Measurements from ENCODE around the gene KIAA1191. TPM values are rescaled to one million over a fixed set of nuclear protein-coding genes. Genes with fewer than 3 reads are reported as not detected.

The KIAA1191 gene
- total and polyA plus RNA-seq, 2 of the 8 experiments (the other 6 are each of a cell fraction or from before 2014, with no cell fraction given) = 86.4 to 88.0 TPM

DNA sequence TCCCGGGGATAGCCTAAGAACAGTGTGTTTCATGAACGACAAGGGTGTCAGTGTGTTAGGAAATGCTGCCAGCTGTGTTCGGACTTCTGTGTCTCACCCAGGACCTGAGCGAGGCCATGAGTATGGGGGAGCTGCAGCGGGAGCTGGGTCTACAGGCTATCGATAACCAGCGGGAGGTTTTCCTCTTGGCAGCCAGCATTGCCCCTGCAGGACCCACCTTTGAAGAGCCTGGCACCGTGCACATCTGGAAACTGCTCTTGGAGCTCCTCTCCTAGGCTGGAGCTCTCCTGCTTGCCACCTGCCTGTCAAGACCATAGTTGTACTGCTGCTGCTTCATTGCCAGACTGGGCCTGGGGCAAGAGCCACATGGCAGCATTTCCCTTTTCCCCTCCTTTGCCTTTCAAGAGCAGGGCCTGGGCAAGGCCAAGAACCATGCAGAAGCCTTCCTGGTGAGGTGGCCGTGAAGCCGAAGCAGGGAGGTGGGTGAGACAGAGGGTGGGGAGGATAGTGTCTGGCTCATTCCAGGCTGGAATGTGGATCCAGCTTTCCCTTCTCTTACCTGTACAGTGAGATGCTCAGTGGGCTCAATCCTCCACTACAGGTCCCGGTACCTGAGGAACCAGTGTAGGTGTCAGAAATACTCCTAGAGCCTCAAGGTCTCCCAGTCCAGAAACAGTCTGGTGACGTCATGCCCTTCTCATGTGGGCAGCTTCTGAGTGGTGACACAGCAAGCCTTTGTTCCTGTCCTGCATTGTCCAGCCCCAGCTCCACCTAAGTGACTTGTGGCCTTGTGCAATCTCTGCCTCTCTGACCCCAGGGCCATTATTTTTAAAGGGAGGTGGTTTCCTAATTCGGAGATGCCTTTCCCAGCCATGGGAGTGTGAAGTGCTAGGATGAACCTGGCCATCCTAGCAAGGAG lies 10.3 kb upstream of the KIAA1191 start:
- POLR2A ChIA-PET (ENCODE audit: partially characterized antibody) = interaction anchor here (1.2 to 10.1 kb wide), 3 partner anchors 10 to 164 kb away, joined by 3 to 93 read pairs (median 15); partner anchors contain the start of genes HIGD2A, KIAA1191 and NOP16
- Histone ChIP-seq H3K79me1 (ENCODE audit: low read depth, low read length) (no peaks in the 10 kb centered on the region), H3K9me3 (ENCODE audit: insufficient read depth in 2 of 2, low read depth in 1 of 2, low read length in 1 of 2) (no peaks in the 10 kb centered on the region), H3K79me2 (ENCODE audit: control insufficient read depth in 1 of 2, insufficient read depth in 2 of 2, low read length in 2 of 2) (no peaks in the 10 kb centered on the region), H3K4ac (replicated peaks; ENCODE audit: insufficient read length, low read depth, low read length) (no peak overlapping the region), H3K23ac (ENCODE audit: insufficient read length) (no peak overlapping the region), H3K18ac (ENCODE audit: extremely low read depth, low read length) (no peak overlapping the region), H3K4me1 (replicated peaks in 1 of 4; ENCODE audit: control insufficient read depth in 3 of 4, insufficient read depth in 4 of 4, low read length in 3 of 4) (no peaks in the 10 kb centered on the region), H4K20me1 (replicated peaks in 1 of 2; ENCODE audit: control insufficient read depth in 1 of 2, insufficient read depth in 2 of 2, low read length in 2 of 2) (peaks cover 0 to 3% of the 10 kb centered on the region in 2 experiments), H3K14ac (ENCODE audit: insufficient read length) (no peak overlapping the region), H4K5ac (ENCODE audit: insufficient read length, low read depth, low read length) (no peak overlapping the region), H3K27me3 (replicated peaks in 1 of 4; ENCODE audit: control insufficient read depth in 3 of 4, extremely low read depth in 1 of 4, insufficient read depth in 3 of 4, low read length in 3 of 4) (peaks cover 0 to 5% (median 2%) of the 10 kb centered on the region in 4 experiments; a peak in 5 of 7 replicates), H2AFZ (ENCODE audit: low read length) (no peak overlapping the region), H2BK20ac (ENCODE audit: low read length) (no peak overlapping the region), H2BK12ac (ENCODE audit: low read depth, low read length) (no peak overlapping the region), H2BK5ac (ENCODE audit: low read depth, low read length) (no peak overlapping the region), H3K9ac (replicated peaks in 1 of 4; ENCODE audit: extremely low read depth in 1 of 4, low read depth in 3 of 4, low read length in 3 of 4) (no peak overlapping the region), H4K91ac (replicated peaks; ENCODE audit: insufficient read length, low read length) (no peak overlapping the region), H3K4me2 (ENCODE audit: insufficient read depth in 1 of 2, low read depth in 2 of 2, low read length in 2 of 2) (no peak overlapping the region), H3K27ac (ENCODE audit: low read depth, low read length) (no peak overlapping the region), H4K8ac (ENCODE audit: extremely low read depth, insufficient read depth, low read length) (no peak overlapping the region), H3K4me3 (ENCODE audit: extremely low read depth in 1 of 4, insufficient read depth in 2 of 4, low read depth in 3 of 4, low read length in 4 of 4) (no peak overlapping the region), H3K36me3 (ENCODE audit: control insufficient read depth in 2 of 4, insufficient read depth in 4 of 4, low read length in 3 of 4) (peaks cover 0 to 6% (median 3%) of the 10 kb centered on the region in 4 experiments; a peak in 3 of 8 replicates), H2BK15ac (ENCODE audit: low read length) (no peak overlapping the region), H2AK5ac (ENCODE audit: low read depth, low read length) (no peak overlapping the region), H2BK120ac (replicated peaks; ENCODE audit: low read depth, low read length) (no peak overlapping the region), H3K23me2 (ENCODE audit: low read depth, low read length) (peaks cover 3% of the 10 kb centered on the region; the same call in 1 of the 2 replicates), H3K56ac (replicated peaks; ENCODE audit: insufficient read length, low read depth, low read length) (no peak overlapping the region)
- no peak for DNase-seq (ENCODE audit: low read depth in 1 of 2, low spot score in 2 of 2)
- no peak for FAIRE-seq
- TF ChIP-seq SAP30 (IDR thresholded peaks at IDR 0.05; ENCODE audit: insufficient read depth, insufficient replicate concordance, low read length) = no peak
- no peak for TF ChIP-seq PHF8 (conservative IDR thresholded peaks at IDR 0.05; ENCODE audit: low read depth, low read length)
- no peak for TF ChIP-seq POLR2AphosphoS5 (IDR thresholded peaks at IDR 0.05; ENCODE audit: low read depth, low read length)
- CTCF ChIA-PET (ENCODE audit: partially characterized antibody) = interaction anchor here (1.0 to 1.1 kb wide), 2 partner anchors 17 to 642 kb away, joined by 3 to 4 read pairs; no protein-coding TSS in a partner anchor
- WGBS, 2 experiments (ENCODE audit: extremely low coverage in 1 of 2, insufficient coverage in 1 of 2, insufficient read length in 1 of 2, insufficient replicate concordance in 2 of 2, low coverage in 1 of 2, low lambda C conversion rate in 2 of 2, missing lambda C conversion rate in 1 of 2) = 88% methylated on average over 13 of the region's 13 CpGs; no CpG with 5 or more reads in 1 of the 2 experiments
